Vagina (tissue), 2 donors: ENCODE data around the gene EPS8L2.

ENCODE experiments used
- POLR2A ChIP-seq, 2 donors: fragments of 450-650 bp; IDR thresholded peaks; one replicate each; pipeline ENCODE4 v1.6.1; 2017; ENCODE audit warnings: antibody characterized with exemption in 2 of 2, mild to moderate bottlenecking in 2 of 2, moderate library complexity in 2 of 2
- POLR2AphosphoS5 ChIP-seq, 2 donors: sonication (generic); formaldehyde crosslinking; IDR thresholded peaks; one replicate each; pipeline ENCODE4 v1.9.0; 2017; ENCODE audit warnings: antibody characterized with exemption in 2 of 2, mild to moderate bottlenecking in 2 of 2, low read depth in 1 of 2; ENCODE audit not compliant: insufficient read depth in 1 of 2
- TF ChIP-seq, protein P1 (sequence below), 3 experiments: fragments of 450-650 bp in 2 of 3; fragments of 200-600 bp in 1 of 3; sonication (generic) in 1 of 3; IDR thresholded peaks; one replicate each; pipeline ENCODE4 v1.5.1; 2017 to 2019; ENCODE audit warnings: antibody characterized with exemption in 3 of 3, mild to moderate bottlenecking in 2 of 3, moderate library complexity in 2 of 3

DNA sequence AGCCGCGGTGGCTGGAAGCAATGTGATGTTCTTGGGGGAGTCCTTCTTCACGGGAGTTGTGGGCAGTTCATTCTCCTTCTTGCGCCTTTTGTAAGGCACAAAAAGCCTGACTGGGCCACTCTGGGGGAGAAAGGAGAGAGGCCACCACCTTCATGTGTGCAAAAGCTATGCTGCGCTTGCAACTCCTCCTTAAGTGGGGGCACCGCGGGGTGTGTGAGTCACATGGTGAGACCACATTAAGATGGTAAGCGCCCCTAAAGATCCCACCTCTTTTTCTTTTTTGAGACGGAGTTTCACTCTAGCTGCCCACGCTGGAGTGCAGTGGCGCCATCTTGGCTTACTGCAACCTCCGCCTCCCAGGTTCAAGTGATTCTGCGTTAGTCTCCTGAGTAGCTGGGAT is 25.1 kb upstream of the EPS8L2 start:
- TF ChIP-seq, protein P1, sequence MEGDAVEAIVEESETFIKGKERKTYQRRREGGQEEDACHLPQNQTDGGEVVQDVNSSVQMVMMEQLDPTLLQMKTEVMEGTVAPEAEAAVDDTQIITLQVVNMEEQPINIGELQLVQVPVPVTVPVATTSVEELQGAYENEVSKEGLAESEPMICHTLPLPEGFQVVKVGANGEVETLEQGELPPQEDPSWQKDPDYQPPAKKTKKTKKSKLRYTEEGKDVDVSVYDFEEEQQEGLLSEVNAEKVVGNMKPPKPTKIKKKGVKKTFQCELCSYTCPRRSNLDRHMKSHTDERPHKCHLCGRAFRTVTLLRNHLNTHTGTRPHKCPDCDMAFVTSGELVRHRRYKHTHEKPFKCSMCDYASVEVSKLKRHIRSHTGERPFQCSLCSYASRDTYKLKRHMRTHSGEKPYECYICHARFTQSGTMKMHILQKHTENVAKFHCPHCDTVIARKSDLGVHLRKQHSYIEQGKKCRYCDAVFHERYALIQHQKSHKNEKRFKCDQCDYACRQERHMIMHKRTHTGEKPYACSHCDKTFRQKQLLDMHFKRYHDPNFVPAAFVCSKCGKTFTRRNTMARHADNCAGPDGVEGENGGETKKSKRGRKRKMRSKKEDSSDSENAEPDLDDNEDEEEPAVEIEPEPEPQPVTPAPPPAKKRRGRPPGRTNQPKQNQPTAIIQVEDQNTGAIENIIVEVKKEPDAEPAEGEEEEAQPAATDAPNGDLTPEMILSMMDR (IDR thresholded peaks at IDR 0.05) = no peak
- TF ChIP-seq POLR2A (IDR thresholded peaks at IDR 0.05) (no peak), POLR2AphosphoS5 (IDR thresholded peaks at IDR 0.05; ENCODE audit: insufficient read depth in 1 of 2, low read depth in 1 of 2) (no peak)
